HG02885 (cell line): ENCODE data around the gene HSD17B11.
"Not testable (repeated sequence)": the region's sequence is repeated elsewhere in the genome, so short reads cannot be mapped to it uniquely, and the experiment has no call there.

ENCODE experiments used
- ATAC-seq: cut with Tn5 transposase; IDR thresholded peaks from one replicate; pipeline ENCODE4 v1.9.1; 2021; ENCODE audit warnings: mild to moderate bottlenecking; ENCODE audit not compliant: unreplicated experiment, poor library complexity

HSD17B11 gene

GRCh38 chr4:87406902-87407301 lies 15.9 kb upstream of the HSD17B11 start:
- ATAC-seq = not testable (repeated sequence)

- no peak for ATAC-seq
These were observed 15.5 kb upstream of the HSD17B11 start for GRCh38 chr4:87406462-87406861.

- no peak for ATAC-seq
These were observed 14.3 kb upstream of the HSD17B11 start for GRCh38 chr4:87405211-87405820.

- not testable (repeated sequence) for ATAC-seq
These were observed 12.7 kb upstream of the HSD17B11 start for GRCh38 chr4:87403732-87404131.

GRCh38 chr4:87399954-87400353 lies 9.0 kb upstream of the HSD17B11 start:
- no peak for ATAC-seq

- no peak for ATAC-seq
These were observed 8.2 kb upstream of the HSD17B11 start for GRCh38 chr4:87399148-87399547.

- ATAC-seq = not testable (repeated sequence)
These were observed 4.9 kb upstream of the HSD17B11 start for GRCh38 chr4:87395851-87396250.

- ATAC-seq = not testable (repeated sequence)
These were observed 4.1 kb upstream of the HSD17B11 start for GRCh38 chr4:87395073-87395472.

GRCh38 chr4:87392183-87392582 lies 1.2 kb upstream of the HSD17B11 start:
- no peak for ATAC-seq

GRCh38 chr4:87391576-87392054 lies 627 bp upstream of the HSD17B11 start:
- ATAC-seq = peak; percentile 13

GRCh38 chr4:87390551-87390890 lies 467 bp downstream of the HSD17B11 start:
- ATAC-seq = peak; percentile 1

GRCh38 chr4:87390055-87390454 lies 933 bp downstream of the HSD17B11 start:
- not testable (repeated sequence) for ATAC-seq

- ATAC-seq = no peak
These were observed 2.1 kb downstream of the HSD17B11 start for GRCh38 chr4:87388901-87389300.

- ATAC-seq = no peak
These were observed 3.8 kb downstream of the HSD17B11 start for GRCh38 chr4:87387237-87387636.

- ATAC-seq = not testable (repeated sequence)
These were observed 6.4 kb downstream of the HSD17B11 start for GRCh38 chr4:87384466-87385132.

GRCh38 chr4:87382931-87383330 lies 8.1 kb downstream of the HSD17B11 start:
- no peak for ATAC-seq

GRCh38 chr4:87382116-87382515 lies 8.9 kb downstream of the HSD17B11 start:
- ATAC-seq = no peak

GRCh38 chr4:87377816-87378215 lies 13.2 kb downstream of the HSD17B11 start:
- ATAC-seq = no peak

- ATAC-seq = no peak
These were observed 15.2 kb downstream of the HSD17B11 start for GRCh38 chr4:87375719-87376291.

- no peak for ATAC-seq
These were observed 20.9 kb downstream of the HSD17B11 start for GRCh38 chr4:87370068-87370467.

- no peak for ATAC-seq
These were observed 24.3 kb downstream of the HSD17B11 start for GRCh38 chr4:87366521-87367162.
